GM21737 (cell line): ENCODE data around the gene CCL20.

Experiments
- ATAC-seq: cut with Tn5 transposase; IDR thresholded peaks from one replicate; pipeline ENCODE4 v1.9.1; 2021; ENCODE audit warnings: mild to moderate bottlenecking, moderate library complexity; ENCODE audit not compliant: unreplicated experiment

The CCL20 gene

GRCh38 chr2:227799202-227799601 is 14.4 kb upstream of the CCL20 start:
- no peak for ATAC-seq

- ATAC-seq: no peak
Observed at GRCh38 chr2:227802882-227803281, 10.8 kb upstream of the CCL20 start.

- no peak for ATAC-seq
Observed at GRCh38 chr2:227804975-227805374, 8.7 kb upstream of the CCL20 start.

- ATAC-seq: no peak
Observed at GRCh38 chr2:227805578-227805977, 8.1 kb upstream of the CCL20 start.

- no peak for ATAC-seq
Observed at GRCh38 chr2:227808936-227809335, 4.7 kb upstream of the CCL20 start.

- no peak for ATAC-seq
Observed at GRCh38 chr2:227812001-227812400, 1.6 kb upstream of the CCL20 start.

- no peak for ATAC-seq
Observed at GRCh38 chr2:227813229-227813561, 447 bp upstream of the CCL20 start.

- no peak for ATAC-seq
Observed at GRCh38 chr2:227815066-227815465, 1.4 kb downstream of the CCL20 start.

GRCh38 chr2:227816507-227817294 is 3.1 kb downstream of the CCL20 start:
- ATAC-seq: no peak

- ATAC-seq: no peak
Observed at GRCh38 chr2:227817336-227817735, 3.7 kb downstream of the CCL20 start.

GRCh38 chr2:227817850-227818674 is 4.4 kb downstream of the CCL20 start:
- ATAC-seq: no peak

GRCh38 chr2:227818675-227819397 is 5.2 kb downstream of the CCL20 start:
- no peak for ATAC-seq

- no peak for ATAC-seq
Observed at GRCh38 chr2:227819398-227819697, 5.7 kb downstream of the CCL20 start.

GRCh38 chr2:227821043-227821942 is 7.7 kb downstream of the CCL20 start:
- ATAC-seq: no peak

GRCh38 chr2:227822416-227823003 is 8.9 kb downstream of the CCL20 start:
- no peak for ATAC-seq

- ATAC-seq: no peak
Observed at GRCh38 chr2:227823922-227824321, 10.3 kb downstream of the CCL20 start.

- ATAC-seq: no peak
Observed at GRCh38 chr2:227824711-227825110, 11.1 kb downstream of the CCL20 start.

- no peak for ATAC-seq
Observed at GRCh38 chr2:227826019-227826521, 12.4 kb downstream of the CCL20 start.

- no peak for ATAC-seq
Observed at GRCh38 chr2:227826563-227826962, 12.9 kb downstream of the CCL20 start.

GRCh38 chr2:227827143-227827542 is 13.5 kb downstream of the CCL20 start:
- ATAC-seq: no peak
